Activated naive CD8-positive, alpha-beta T cell (primary cell): ENCODE measurements around the gene RASA3.

Experiments used
- H3K27ac Mint-ChIP-seq: one replicate; pipeline ENCODE4 v1.8.0; 2021; ENCODE audit warnings: mixed read lengths
- H3K27me3 Mint-ChIP-seq: one replicate; pipeline ENCODE4 v1.8.0; 2021; ENCODE audit warnings: mixed read lengths
- H3K36me3 Mint-ChIP-seq: one replicate; pipeline ENCODE4 v1.8.0; 2021; ENCODE audit warnings: mixed read lengths
- H3K4me1 Mint-ChIP-seq: one replicate; pipeline ENCODE4 v1.8.0; 2021; ENCODE audit warnings: low read depth, mixed read lengths
- H3K4me3 Mint-ChIP-seq: one replicate; pipeline ENCODE4 v1.8.0; 2021; ENCODE audit warnings: mild to moderate bottlenecking, mixed read lengths
- H3K9me3 Mint-ChIP-seq: one replicate; pipeline ENCODE4 v1.8.0; 2021; ENCODE audit warnings: low read depth, mixed read lengths

The RASA3 gene

GRCh38 chr13:114030666-114031610 is 101.5 kb downstream of the RASA3 start:
- Mint-ChIP-seq H3K27ac (peak overlapping the region; percentile 66), H3K9me3 (no peaks in the 10 kb centered on the region), H3K36me3 (no peaks in the 10 kb centered on the region)

GRCh38 chr13:114029866-114030625 is 102.4 kb downstream of the RASA3 start:
- Mint-ChIP-seq H3K27ac (peak overlapping the region; percentile 76), H3K4me1 (peaks cover 21% of the 10 kb centered on the region), H3K4me3 (no peak overlapping the region), H3K27me3 (no peaks in the 10 kb centered on the region), H3K36me3 (no peaks in the 10 kb centered on the region), H3K9me3 (no peaks in the 10 kb centered on the region)

More at GRCh38 chr13:114030666-114031610, 101.5 kb downstream of the RASA3 start:
- H3K27me3 Mint-ChIP-seq = no peaks in the 10 kb centered on the region
- no peak overlapping the region for H3K4me3 Mint-ChIP-seq
- H3K4me1 Mint-ChIP-seq = peaks cover 21% of the 10 kb centered on the region

GRCh38 chr13:114027826-114028225 is 104.6 kb downstream of the RASA3 start:
- H3K36me3 Mint-ChIP-seq = no peaks in the 10 kb centered on the region
- H3K4me3 Mint-ChIP-seq = no peak overlapping the region
- H3K27me3 Mint-ChIP-seq = no peaks in the 10 kb centered on the region
- H3K4me1 Mint-ChIP-seq = peaks cover 16% of the 10 kb centered on the region
- peak overlapping the region; percentile 10 for H3K27ac Mint-ChIP-seq
- no peaks in the 10 kb centered on the region for H3K9me3 Mint-ChIP-seq

DNA sequence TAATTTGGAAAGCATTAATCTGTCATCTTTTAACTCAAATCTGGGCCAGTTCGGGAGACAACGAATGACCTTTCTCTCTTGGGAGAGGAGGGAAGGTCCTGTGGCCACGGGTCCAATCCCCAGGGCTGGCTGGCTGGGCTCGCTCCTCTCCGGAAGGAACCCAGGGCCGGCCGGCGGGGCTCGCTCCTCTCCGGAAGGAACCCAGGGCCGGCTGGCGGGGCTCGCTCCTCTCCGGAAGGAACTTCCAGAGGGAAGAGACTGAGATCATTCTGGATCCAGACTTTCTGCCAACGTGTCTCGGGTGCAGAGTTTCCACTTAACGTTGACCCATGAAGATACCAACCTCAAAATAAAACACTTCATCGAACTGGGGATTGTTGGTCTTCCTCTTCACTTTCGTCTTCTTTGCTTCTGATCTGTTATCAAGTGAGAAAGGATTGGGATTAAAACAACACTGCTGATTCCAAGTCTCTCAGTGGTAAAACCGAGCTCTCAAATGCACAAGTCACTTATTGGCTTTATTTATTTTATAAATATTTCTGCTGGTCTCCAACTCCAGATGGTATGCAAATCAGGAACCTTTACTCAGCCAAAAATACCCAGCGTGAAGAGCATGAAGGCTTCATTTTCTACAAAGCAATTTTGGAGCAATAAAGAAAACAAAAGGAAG is 105.2 kb downstream of the RASA3 start:
- H3K27ac Mint-ChIP-seq = peak overlapping the region; percentile 54
- peaks cover 13% of the 10 kb centered on the region for H3K4me1 Mint-ChIP-seq
- no peak overlapping the region for H3K4me3 Mint-ChIP-seq
- H3K27me3 Mint-ChIP-seq = no peaks in the 10 kb centered on the region
- H3K9me3 Mint-ChIP-seq = no peaks in the 10 kb centered on the region
- no peaks in the 10 kb centered on the region for H3K36me3 Mint-ChIP-seq

DNA sequence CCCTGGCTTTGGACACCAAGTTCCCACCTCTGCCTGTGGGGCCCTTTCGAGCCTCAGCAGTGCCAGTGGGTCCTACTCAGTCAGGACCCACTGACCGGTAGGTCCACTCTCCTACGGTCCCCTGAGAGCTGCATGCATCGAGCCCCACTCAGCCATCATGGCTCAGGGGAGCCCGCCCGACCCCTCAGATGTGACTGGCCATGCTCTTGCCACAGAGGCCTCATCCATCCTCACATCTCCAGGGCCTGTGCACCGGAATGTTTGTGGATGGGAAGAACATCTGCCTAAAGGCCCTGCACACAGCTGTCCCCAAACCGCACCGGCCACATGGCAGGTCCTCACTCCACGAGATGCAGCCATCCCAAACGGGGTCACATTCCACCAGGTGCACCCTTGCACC is 105.9 kb downstream of the RASA3 start:
- peaks cover 9% of the 10 kb centered on the region for H3K4me1 Mint-ChIP-seq
- no peaks in the 10 kb centered on the region for H3K36me3 Mint-ChIP-seq
- no peaks in the 10 kb centered on the region for H3K27me3 Mint-ChIP-seq
- peak overlapping the region; percentile 54 for H3K27ac Mint-ChIP-seq
- no peak overlapping the region for H3K4me3 Mint-ChIP-seq
- no peaks in the 10 kb centered on the region for H3K9me3 Mint-ChIP-seq

GRCh38 chr13:114025714-114026431 is 106.5 kb downstream of the RASA3 start:
- Mint-ChIP-seq H3K27me3 (no peaks in the 10 kb centered on the region), H3K4me3 (no peak overlapping the region), H3K27ac (peak overlapping the region; percentile 64), H3K4me1 (peaks cover 3% of the 10 kb centered on the region), H3K36me3 (no peaks in the 10 kb centered on the region), H3K9me3 (no peaks in the 10 kb centered on the region)

GRCh38 chr13:114025405-114025713 is 107.1 kb downstream of the RASA3 start:
- Mint-ChIP-seq H3K27me3 (no peaks in the 10 kb centered on the region), H3K4me1 (no peaks in the 10 kb centered on the region), H3K27ac (peak overlapping the region; percentile 64), H3K4me3 (no peak overlapping the region), H3K9me3 (no peaks in the 10 kb centered on the region), H3K36me3 (no peaks in the 10 kb centered on the region)

DNA sequence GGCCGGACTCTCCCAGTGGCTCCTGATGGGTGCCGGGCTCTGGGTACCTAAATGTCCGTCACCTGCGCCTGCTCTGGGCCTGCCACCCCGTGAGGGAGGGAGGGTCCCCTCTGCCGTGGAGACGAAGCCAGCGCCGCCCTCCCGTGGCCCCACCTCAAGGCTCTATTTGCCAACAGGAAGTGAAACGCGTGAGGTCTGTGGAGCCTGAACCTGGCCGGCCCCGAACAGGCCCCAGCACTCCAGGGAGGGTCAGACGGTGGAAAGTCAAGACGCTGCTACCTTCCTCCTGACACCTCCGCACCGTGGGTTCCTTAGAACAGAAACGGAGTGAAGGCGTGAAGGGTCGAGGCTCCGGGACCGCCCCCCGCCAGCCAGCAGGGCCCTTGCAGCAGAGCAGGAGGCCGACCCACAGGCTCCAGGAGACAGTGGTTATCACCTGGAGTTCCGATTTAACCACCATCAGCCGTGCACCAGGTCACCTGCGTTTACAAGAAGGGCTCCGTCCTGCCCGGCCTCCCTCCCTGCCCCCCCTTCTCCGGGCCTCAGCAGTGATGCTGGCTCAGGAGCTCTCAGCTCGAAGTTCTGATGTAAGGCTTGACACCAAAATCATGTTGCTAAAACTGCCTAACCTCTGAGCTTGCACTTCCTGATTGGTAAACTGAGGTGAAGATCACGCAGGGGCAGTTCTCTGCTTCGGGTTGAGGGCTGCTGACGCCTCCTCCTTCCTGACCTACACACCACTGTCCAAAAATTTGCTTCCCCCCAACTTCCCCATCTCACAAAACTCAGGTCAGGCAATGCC is 107.6 kb downstream of the RASA3 start:
- H3K9me3 Mint-ChIP-seq = no peaks in the 10 kb centered on the region
- no peak overlapping the region for H3K27ac Mint-ChIP-seq
- no peak overlapping the region for H3K4me3 Mint-ChIP-seq
- no peaks in the 10 kb centered on the region for H3K4me1 Mint-ChIP-seq
- no peaks in the 10 kb centered on the region for H3K36me3 Mint-ChIP-seq
- no peaks in the 10 kb centered on the region for H3K27me3 Mint-ChIP-seq

DNA sequence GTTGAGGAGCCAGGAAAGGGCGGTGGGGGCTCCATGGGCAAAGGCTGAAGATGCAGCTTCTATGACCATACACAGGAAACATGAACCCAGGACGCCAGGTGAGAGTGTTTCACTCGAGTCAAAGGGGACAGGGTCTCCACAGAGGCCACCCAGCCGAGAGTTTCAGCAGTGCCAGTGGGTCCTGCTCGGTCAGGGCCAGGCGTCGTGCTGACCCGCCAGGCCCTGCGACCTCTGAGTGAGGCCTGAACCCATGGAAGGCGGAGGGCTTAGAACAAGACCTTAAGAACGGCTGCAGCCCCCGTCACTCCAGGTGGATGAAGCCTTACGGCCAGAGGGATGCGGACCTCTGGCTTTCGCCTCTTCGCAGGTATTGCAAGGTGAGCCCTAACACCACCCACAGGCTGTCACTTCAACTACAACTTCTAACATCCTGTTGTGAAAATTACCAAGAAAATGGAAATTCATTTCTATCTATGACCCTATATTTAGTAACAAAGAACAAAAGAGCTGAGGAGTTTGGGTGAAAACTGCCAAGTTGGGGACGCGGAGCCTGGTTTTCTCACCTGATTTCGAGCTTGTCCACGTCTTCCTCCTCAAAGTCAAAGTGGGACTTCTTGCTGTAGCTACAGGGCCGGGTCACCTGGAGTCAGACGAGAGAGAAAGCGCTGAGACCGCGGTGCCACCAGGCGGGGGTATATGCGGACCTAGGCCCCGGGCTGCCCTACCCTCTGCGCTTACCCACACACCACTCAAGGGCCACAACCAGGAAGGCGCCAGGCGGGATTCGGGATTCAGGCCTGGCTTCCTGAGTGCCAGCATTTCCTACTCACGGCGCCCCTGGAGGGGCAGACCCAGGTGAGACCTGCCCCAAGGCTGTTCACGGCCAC is 108.5 kb downstream of the RASA3 start:
- peak overlapping the region; percentile 43 for H3K27ac Mint-ChIP-seq
- no peaks in the 10 kb centered on the region for H3K36me3 Mint-ChIP-seq
- H3K9me3 Mint-ChIP-seq = no peaks in the 10 kb centered on the region
- H3K4me3 Mint-ChIP-seq = no peak overlapping the region
- H3K27me3 Mint-ChIP-seq = no peaks in the 10 kb centered on the region
- H3K4me1 Mint-ChIP-seq = no peaks in the 10 kb centered on the region

GRCh38 chr13:114022876-114023275 is 109.5 kb downstream of the RASA3 start:
- no peaks in the 10 kb centered on the region for H3K27me3 Mint-ChIP-seq
- no peaks in the 10 kb centered on the region for H3K9me3 Mint-ChIP-seq
- no peak overlapping the region for H3K4me3 Mint-ChIP-seq
- H3K27ac Mint-ChIP-seq = no peak overlapping the region
- H3K4me1 Mint-ChIP-seq = no peaks in the 10 kb centered on the region
- no peaks in the 10 kb centered on the region for H3K36me3 Mint-ChIP-seq

DNA sequence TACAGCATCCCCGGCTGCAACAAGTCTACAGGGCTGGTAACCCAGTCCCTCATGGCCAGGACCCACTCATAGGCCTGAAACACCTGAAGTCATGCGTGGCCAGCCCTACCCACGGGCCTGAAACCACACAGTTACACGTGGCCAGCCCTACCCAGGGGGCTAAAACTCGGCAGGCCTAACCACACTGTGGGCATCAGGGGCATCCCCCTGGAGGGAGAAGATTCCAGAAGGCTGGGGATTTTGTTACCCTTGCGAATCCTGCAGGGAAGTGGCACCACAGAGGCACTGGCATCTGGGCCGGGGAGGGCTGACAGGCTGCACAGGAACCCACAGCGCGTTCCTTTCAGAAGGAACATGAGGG is 110.1 kb downstream of the RASA3 start:
- Mint-ChIP-seq H3K27ac (no peak overlapping the region), H3K9me3 (no peaks in the 10 kb centered on the region), H3K4me1 (no peaks in the 10 kb centered on the region), H3K36me3 (no peaks in the 10 kb centered on the region), H3K27me3 (no peaks in the 10 kb centered on the region), H3K4me3 (no peak overlapping the region)

GRCh38 chr13:114021464-114022308 is 110.7 kb downstream of the RASA3 start:
- Mint-ChIP-seq H3K4me3 (no peak overlapping the region), H3K4me1 (no peaks in the 10 kb centered on the region), H3K36me3 (no peaks in the 10 kb centered on the region), H3K27ac (no peak overlapping the region), H3K27me3 (no peaks in the 10 kb centered on the region), H3K9me3 (no peaks in the 10 kb centered on the region)
